H9 (cell line): ENCODE results near the gene DDX18. TPM values are rescaled to one million over a fixed set of nuclear protein-coding genes. Genes with fewer than 3 reads are reported as not detected.

Source experiments
- DNase-seq: peaks from one replicate; pipeline ENCODE4 v3.0.0-alpha.2; 2017
- H2AFZ ChIP-seq: one replicate; pipeline ENCODE4 v1.6.1; 2013; ENCODE audit warnings: mild to moderate bottlenecking, low read length, control low read depth, moderate library complexity
- H2AK5ac ChIP-seq: 2 replicates; pipeline ENCODE4 v1.6.1; 2013; ENCODE audit warnings: low read length, control low read depth, mixed read lengths; ENCODE audit not compliant: insufficient read length
- H2BK120ac ChIP-seq: one replicate; pipeline ENCODE4 v1.6.1; 2013; ENCODE audit warnings: low read depth, mild to moderate bottlenecking, low read length, control low read depth, inconsistent platforms; ENCODE audit not compliant: poor library complexity, severe bottlenecking
- H2BK12ac ChIP-seq: 2 replicates; pipeline ENCODE4 v1.6.1; 2013; ENCODE audit warnings: low read length, control low read depth, mixed read lengths, low read depth; ENCODE audit not compliant: insufficient read length
- H2BK15ac ChIP-seq: 2 replicates; pipeline ENCODE4 v1.6.1; 2013; ENCODE audit warnings: low read depth, low read length, control low read depth
- H2BK20ac ChIP-seq: one replicate; pipeline ENCODE4 v1.6.1; 2013; ENCODE audit warnings: low read depth, mild to moderate bottlenecking, low read length, control low read depth, inconsistent platforms; ENCODE audit not compliant: poor library complexity, severe bottlenecking
- H2BK5ac ChIP-seq: 2 replicates; pipeline ENCODE4 v1.6.1; 2013; ENCODE audit warnings: low read length, control low read depth, mixed read lengths; ENCODE audit not compliant: insufficient read length
- H3K14ac ChIP-seq: 2 replicates; pipeline ENCODE4 v1.6.1; 2013; ENCODE audit warnings: low read length, control low read depth; ENCODE audit not compliant: insufficient read depth
- H3K18ac ChIP-seq: 2 replicates; pipeline ENCODE4 v1.6.1; 2013; ENCODE audit warnings: low read depth, mild to moderate bottlenecking, mixed read lengths, low read length, control low read depth; ENCODE audit not compliant: insufficient read length
- H3K23ac ChIP-seq: 2 replicates; pipeline ENCODE4 v1.6.1; 2013; ENCODE audit warnings: low read length, control low read depth, mixed read lengths, low read depth; ENCODE audit not compliant: insufficient read length
- H3K23me2 ChIP-seq: 2 replicates; pipeline ENCODE4 v1.6.1; 2013; ENCODE audit warnings: low read depth, mild to moderate bottlenecking, mixed read lengths, low read length, control low read depth; ENCODE audit not compliant: insufficient read length, poor library complexity, severe bottlenecking
- H3K27ac ChIP-seq: 2 replicates; pipeline ENCODE4 v1.5.1; 2013; ENCODE audit warnings: low read length, control low read depth, mixed read lengths, low read depth; ENCODE audit not compliant: insufficient read length
- H3K27me3 ChIP-seq: 2 replicates; pipeline ENCODE4 v1.6.1; 2013; ENCODE audit warnings: low read length, control low read depth, inconsistent platforms; ENCODE audit not compliant: insufficient read depth
- H3K4ac ChIP-seq: 2 replicates; pipeline ENCODE4 v1.6.1; 2013; ENCODE audit warnings: low read depth, mild to moderate bottlenecking, control low read depth, inconsistent platforms, low read length, moderate library complexity
- H3K4me1 ChIP-seq: 2 replicates; pipeline ENCODE4 v1.6.1; 2013; ENCODE audit warnings: low read length, control low read depth, inconsistent platforms; ENCODE audit not compliant: insufficient read depth
- H3K4me2 ChIP-seq: 2 replicates; pipeline ENCODE4 v1.6.1; 2013; ENCODE audit warnings: low read length, control low read depth, mixed read lengths; ENCODE audit not compliant: insufficient read length, insufficient read depth
- H3K56ac ChIP-seq: 2 replicates; pipeline ENCODE4 v1.6.1; 2013; ENCODE audit warnings: low read depth, mild to moderate bottlenecking, mixed read lengths, low read length, control low read depth; ENCODE audit not compliant: insufficient read length
- H3K79me1 ChIP-seq: 2 replicates; pipeline ENCODE4 v1.6.1; 2013; ENCODE audit warnings: low read depth, mild to moderate bottlenecking, moderate library complexity, low read length, control low read depth, inconsistent platforms; ENCODE audit not compliant: insufficient read depth, poor library complexity, severe bottlenecking
- H3K79me2 ChIP-seq: 2 replicates; pipeline ENCODE4 v1.6.1; 2013; ENCODE audit warnings: low read length, control low read depth, inconsistent platforms; ENCODE audit not compliant: insufficient read depth
- H3K9ac ChIP-seq: 2 replicates; pipeline ENCODE4 v1.6.1; 2013; ENCODE audit warnings: low read length, control low read depth, mixed read lengths; ENCODE audit not compliant: insufficient read length; ENCODE audit errors: extremely low read depth
- H3K9me3 ChIP-seq: one replicate; pipeline ENCODE4 v1.6.1; 2013; ENCODE audit warnings: low read depth, low read length, inconsistent platforms; ENCODE audit not compliant: control insufficient read depth
- H3T11ph ChIP-seq: one replicate; pipeline ENCODE4 v1.6.1; 2013; ENCODE audit warnings: mild to moderate bottlenecking, low read length, control low read depth, inconsistent platforms
- H4K20me1 ChIP-seq: one replicate; pipeline ENCODE4 v1.6.1; 2013; ENCODE audit not compliant: control insufficient read depth, insufficient read length, insufficient read depth
- H4K5ac ChIP-seq: 2 replicates; pipeline ENCODE4 v1.6.1; 2013; ENCODE audit warnings: low read depth, mild to moderate bottlenecking, mixed read lengths, low read length, control low read depth; ENCODE audit not compliant: insufficient read length
- H4K8ac ChIP-seq: replicated peaks from 2 replicates; pipeline ENCODE4 v1.6.1; 2013; ENCODE audit warnings: low read length, control low read depth, mixed read lengths, low read depth; ENCODE audit not compliant: insufficient read length
- H4K91ac ChIP-seq: 2 replicates; pipeline ENCODE4 v1.6.1; 2013; ENCODE audit warnings: low read depth, mild to moderate bottlenecking, moderate library complexity, mixed read lengths, low read length, control low read depth; ENCODE audit not compliant: insufficient read length
- H3K27ac Mint-ChIP-seq, 3 experiments: 2 replicates in 2 of 3; 3 replicates in 1 of 3; pipeline ENCODE4 v1.8.0; 2020 to 2021; ENCODE audit warnings: mixed read lengths in 3 of 3, mild to moderate bottlenecking in 1 of 3, moderate library complexity in 1 of 3
- H3K27me3 Mint-ChIP-seq: 2 replicates; pipeline ENCODE4 v1.8.0; 2021; ENCODE audit warnings: low read depth, mild to moderate bottlenecking, moderate library complexity, mixed read lengths
- H3K36me3 Mint-ChIP-seq, 3 experiments: 2 replicates in 2 of 3; 3 replicates in 1 of 3; pipeline ENCODE4 v1.8.0; 2020 to 2021; ENCODE audit warnings: low read depth in 3 of 3, mixed read lengths in 3 of 3; ENCODE audit not compliant: insufficient read depth in 1 of 3
- H3K4me1 Mint-ChIP-seq, 2 experiments: 2 replicates each; pipeline ENCODE4 v1.8.0; 2020; ENCODE audit warnings: mixed read lengths in 2 of 2
- H3K4me3 Mint-ChIP-seq, 2 experiments: 2 replicates in 1 of 2; 3 replicates in 1 of 2; pipeline ENCODE4 v1.8.0; 2020 to 2021; ENCODE audit warnings: mild to moderate bottlenecking in 2 of 2, mixed read lengths in 2 of 2, moderate library complexity in 1 of 2
- H3K9me3 Mint-ChIP-seq, 2 experiments: 2 replicates in 1 of 2; 3 replicates in 1 of 2; pipeline ENCODE4 v1.8.0; 2020; ENCODE audit warnings: mild to moderate bottlenecking in 2 of 2, mixed read lengths in 2 of 2, moderate library complexity in 1 of 2
- CTCF ChIP-seq: fragments of 200-600 bp; sonication (generic); conservative IDR thresholded peaks from 3 replicates; pipeline ENCODE4 v1.8.0; 2021; ENCODE audit warnings: antibody characterized with exemption, mild to moderate bottlenecking
- WGBS: extraction: QIAGEN DNeasy Blood & Tissue Kit; methylation state at CpG from one replicate; pipeline ENCODE4 v1.1.7; 2013; ENCODE audit warnings: missing lambda C conversion rate, low lambda C conversion rate, mixed read lengths; ENCODE audit not compliant: insufficient read length; ENCODE audit errors: extremely low coverage; 5-methylcytosine and 5-hydroxymethylcytosine counted together
- total RNA-seq: library from RNA; stranded (reverse); gene quantifications from 2 replicates; pipeline ENCODE4 v1.2.1, GENCODE V29; 2021

The DDX18 gene
- total RNA-seq, 1 experiment from 2014 or later = 115 TPM

DNA sequence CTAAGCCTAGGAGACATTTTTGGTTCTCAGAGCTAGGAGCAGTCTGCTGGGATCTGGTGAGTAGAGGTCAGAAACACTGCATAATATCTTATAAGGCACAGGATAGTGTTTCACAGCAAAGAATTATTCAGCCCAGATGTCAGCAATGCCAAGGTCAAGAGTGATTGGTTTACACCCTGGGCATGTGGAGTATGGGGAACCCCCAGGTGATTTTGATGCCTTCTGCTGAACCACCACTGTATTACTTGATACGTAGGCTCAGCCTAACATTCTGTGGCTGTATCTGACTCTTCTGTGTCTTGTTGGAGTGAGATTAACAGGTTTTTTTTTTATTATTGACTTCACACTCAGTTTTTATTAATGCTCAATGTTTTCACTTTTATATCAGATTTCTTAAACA lies 6.0 kb downstream of the DDX18 start:
- Histone ChIP-seq H3K4me2 (no peak overlapping the region), H2BK5ac (no peak overlapping the region), H3K18ac (no peak overlapping the region), H2BK120ac (no peak overlapping the region), H4K8ac (no peak overlapping the region), H4K91ac (no peak overlapping the region), H3K9ac (no peak overlapping the region), H3K4ac (no peak overlapping the region), H2AK5ac (no peak overlapping the region), H3K27me3 (no peaks in the 10 kb centered on the region), H4K5ac (no peak overlapping the region), H3K14ac (no peak overlapping the region), H2BK12ac (no peak overlapping the region), H3K23me2 (no peaks in the 10 kb centered on the region), H2BK20ac (no peak overlapping the region), H3K79me2 (peaks cover 2% of the 10 kb centered on the region; the same call in 1 of the 2 replicates), H3K27ac (no peak overlapping the region), H3K79me1 (no peaks in the 10 kb centered on the region), H2AFZ (no peak overlapping the region), H2BK15ac (no peak overlapping the region), H3K9me3 (no peaks in the 10 kb centered on the region), H3K4me1 (no peaks in the 10 kb centered on the region), H3K23ac (no peak overlapping the region), H4K20me1 (no peaks in the 10 kb centered on the region), H3K56ac (no peak overlapping the region), H3T11ph (no peak overlapping the region)
- no peaks in the 10 kb centered on the region for H3K9me3 Mint-ChIP-seq
- no CpG with 5 or more reads among the region's 1 CpG for WGBS
- H3K4me3 Mint-ChIP-seq = no peak overlapping the region
- no peak overlapping the region for H3K27ac Mint-ChIP-seq
- TF ChIP-seq CTCF = no peak
- H3K27me3 Mint-ChIP-seq = no peaks in the 10 kb centered on the region
- peaks cover 5 to 8% of the 10 kb centered on the region in 2 experiments; a peak in 3 of 4 replicates for H3K4me1 Mint-ChIP-seq
- no peak for DNase-seq
- H3K36me3 Mint-ChIP-seq = peaks cover 47 to 86% (median 84%) of the 10 kb centered on the region in 3 experiments
